T-helper 22 cell (primary cell): Measurements from ENCODE around the gene ELF5.

Source experiments
- DNase-seq: peaks from one replicate; pipeline ENCODE4 v3.0.0-alpha.2; 2020; ENCODE audit warnings: low read depth

Gene ELF5

GRCh38 chr11:34492806-34493414, 20.7 kb downstream of the ELF5 start:
- no peak for DNase-seq

- no peak for DNase-seq
Measured at GRCh38 chr11:34490304-34490703, 23.3 kb downstream of the ELF5 start.

GRCh38 chr11:34488855-34489557, 24.6 kb downstream of the ELF5 start:
- DNase-seq, result no peak

GRCh38 chr11:34487430-34487829, 26.2 kb downstream of the ELF5 start:
- DNase-seq, result no peak

- no peak for DNase-seq
Measured at GRCh38 chr11:34483106-34483874, 30.3 kb downstream of the ELF5 start.

- DNase-seq, result no peak
Measured at GRCh38 chr11:34481307-34481706, 32.3 kb downstream of the ELF5 start.

GRCh38 chr11:34480314-34480713, 33.3 kb downstream of the ELF5 start:
- no peak for DNase-seq

- no peak for DNase-seq
Measured at GRCh38 chr11:34478845-34479663, 34.5 kb downstream of the ELF5 start.

GRCh38 chr11:34476849-34477248, 36.7 kb downstream of the ELF5 start:
- DNase-seq, result no peak

GRCh38 chr11:34475656-34476055, 37.9 kb downstream of the ELF5 start:
- no peak for DNase-seq

- DNase-seq, result no peak
Measured at GRCh38 chr11:34473603-34474169, 39.9 kb downstream of the ELF5 start.

GRCh38 chr11:34468209-34468841, 45.3 kb downstream of the ELF5 start:
- DNase-seq, result no peak

GRCh38 chr11:34466802-34467488, 46.6 kb downstream of the ELF5 start:
- DNase-seq, result no peak

GRCh38 chr11:34464591-34465051, 49.0 kb downstream of the ELF5 start:
- no peak for DNase-seq

GRCh38 chr11:34461215-34461614, 52.4 kb downstream of the ELF5 start:
- no peak for DNase-seq

- DNase-seq, result no peak
Measured at GRCh38 chr11:34460278-34460677, 53.3 kb downstream of the ELF5 start.

- no peak for DNase-seq
Measured at GRCh38 chr11:34459507-34460162, 54.0 kb downstream of the ELF5 start.

GRCh38 chr11:34458525-34458924, 55.1 kb downstream of the ELF5 start:
- DNase-seq, result no peak

GRCh38 chr11:34457607-34458006, 56.0 kb downstream of the ELF5 start:
- DNase-seq, result no peak
